Measurements from ENCODE around the gene C17orf113. TPM values are rescaled to one million over a fixed set of nuclear protein-coding genes. Genes with fewer than 3 reads are reported as not detected.

Gene C17orf113
- under 1 TPM; under 0.01 to 0.34 TPM for total RNA-seq

GRCh38 chr17:42050393-42051012, at the start of gene C17orf113:
C17orf113 (minus strand) TSS chr17:42050601; CDS start chr17:42043376, 7,225 bp downstream.

GRCh38 chr17:42097691-42098631, 47.6 kb upstream of the C17orf113 start, which contains the start of gene ZNF385C:
ZNF385C (minus strand) TSS chr17:42098473; CDS start chr17:42063056, 35,417 bp downstream.

GRCh38 chr17:42019509-42020404, 30.6 kb downstream of the C17orf113 start, which contains the start of gene NKIRAS2:
NKIRAS2 (plus strand) TSS chr17:42020090; CDS start chr17:42021578, 1,488 bp downstream.

GRCh38 chr17:42016941-42017865, 33.2 kb downstream of the C17orf113 start, which contains the start of gene DNAJC7:
DNAJC7 (minus strand) TSS chr17:42017439; CDS start chr17:42017416, 23 bp downstream.

Other genes starting within 250 kb of the C17orf113 start
- 10 to 100 TPM; 17.2 to 24.0 TPM for gene P3H4, start 238.7 kb downstream of the C17orf113 start, total RNA-seq
- gene FKBP10, start 237.6 kb downstream of the C17orf113 start, total RNA-seq: 100 to 1,000 TPM in 1 of 2 donors, 10 to 100 TPM in 1; 64.0 to 111 TPM
- gene NT5C3B, start 214.4 kb downstream of the C17orf113 start, total RNA-seq: 10 to 100 TPM; 37.5 to 49.0 TPM
- gene KLHL10, start 212.8 kb downstream of the C17orf113 start, total RNA-seq: under 1 TPM in 1 of 2 donors, not detected in 1; under 0.01 TPM
- 10 to 100 TPM; 23.4 to 26.6 TPM for gene KLHL11, start 185.2 kb downstream of the C17orf113 start, total RNA-seq
- 100 to 1,000 TPM; 219 to 239 TPM for gene ACLY, start 131.7 kb downstream of the C17orf113 start, total RNA-seq
- gene ODAD4, start 120.0 kb downstream of the C17orf113 start, total RNA-seq: under 1 TPM; 0.67 to 0.69 TPM
- 100 to 1,000 TPM; 226 to 268 TPM for gene CNP, start 83.8 kb downstream of the C17orf113 start, total RNA-seq
- 10 to 100 TPM; 52.7 to 74.3 TPM for gene DNAJC7, start 33.2 kb downstream of the C17orf113 start, total RNA-seq
- 10 to 100 TPM; 25.8 to 33.6 TPM for gene NKIRAS2, start 30.5 kb downstream of the C17orf113 start, total RNA-seq
- not detected for gene ZNF385C, start 47.9 kb upstream of the C17orf113 start, total RNA-seq
- gene DHX58, start 62.1 kb upstream of the C17orf113 start, total RNA-seq: 100 to 1,000 TPM in 1 of 2 donors, 10 to 100 TPM in 1; 86.9 to 121 TPM
- 10 to 100 TPM; 16.2 to 17.3 TPM for gene KAT2A, start 70.8 kb upstream of the C17orf113 start, total RNA-seq
- gene HSPB9, start 72.2 kb upstream of the C17orf113 start, total RNA-seq: under 1 TPM in 1 of 2 donors, not detected in 1; under 0.01 TPM
- gene RAB5C, start 104.4 kb upstream of the C17orf113 start, total RNA-seq: 100 to 1,000 TPM; 140 to 227 TPM
- not detected for gene KCNH4, start 130.5 kb upstream of the C17orf113 start, total RNA-seq
- not detected for gene HCRT, start 134.9 kb upstream of the C17orf113 start, total RNA-seq
- gene GHDC, start 143.9 kb upstream of the C17orf113 start, total RNA-seq: 10 to 100 TPM; 28.2 to 30.6 TPM
- gene STAT5B, start 225.8 kb upstream of the C17orf113 start, total RNA-seq: 10 to 100 TPM; 18.6 to 25.3 TPM
- gene STAT5A, start 237.9 kb upstream of the C17orf113 start, total RNA-seq: 10 to 100 TPM; 52.0 to 64.6 TPM